Endothelial cell (in vitro differentiated cells): ENCODE data around the gene MAP3K12. TPM values are rescaled to one million over a fixed set of nuclear protein-coding genes. Genes with fewer than 3 reads are reported as not detected.

Experiments
- DNase-seq: peaks from one replicate; pipeline ENCODE4 v3.0.0; 2021; ENCODE audit warnings: low spot score
- H3K27ac Mint-ChIP-seq: one replicate; pipeline ENCODE4 v1.8.0; 2021; ENCODE audit warnings: mixed read lengths, inconsistent platforms; ENCODE audit not compliant: unreplicated experiment
- H3K27me3 Mint-ChIP-seq: one replicate; pipeline ENCODE4 v1.8.0; 2021; ENCODE audit warnings: mild to moderate bottlenecking, moderate library complexity, mixed read lengths, inconsistent platforms; ENCODE audit not compliant: unreplicated experiment
- H3K36me3 Mint-ChIP-seq: one replicate; pipeline ENCODE4 v1.8.0; 2021; ENCODE audit warnings: mild to moderate bottlenecking, low read depth, mixed read lengths, inconsistent platforms; ENCODE audit not compliant: unreplicated experiment
- H3K4me1 Mint-ChIP-seq: one replicate; pipeline ENCODE4 v1.8.0; 2021; ENCODE audit warnings: mild to moderate bottlenecking, mixed read lengths, inconsistent platforms; ENCODE audit not compliant: unreplicated experiment
- H3K4me3 Mint-ChIP-seq: one replicate; pipeline ENCODE4 v1.8.0; 2021; ENCODE audit warnings: mild to moderate bottlenecking, mixed read lengths, inconsistent platforms; ENCODE audit not compliant: unreplicated experiment
- H3K9me3 Mint-ChIP-seq: one replicate; pipeline ENCODE4 v1.8.0; 2021; ENCODE audit warnings: mixed read lengths, inconsistent platforms; ENCODE audit not compliant: unreplicated experiment
- total RNA-seq: library from RNA; stranded (reverse); fragmentation: NEBNext Ultra II Directional; extraction: Animal tissue kit (Norgen Biotek cat#: 25700); gene quantifications from one replicate; pipeline ENCODE4 v1.2.1, GENCODE V29; 2021; ENCODE audit not compliant: unreplicated experiment
- TF ChIP-seq, protein P1 (sequence below): fragments of 200-600 bp; sonication (generic); IDR thresholded peaks from one replicate; pipeline ENCODE4 v1.5.0; 2021; ENCODE audit warnings: antibody characterized with exemption; ENCODE audit not compliant: unreplicated experiment

MAP3K12 gene
- total RNA-seq, 1 donor from 2014 or later, result 20.9 TPM

GRCh38 chr12:53478865-53479264 lies 20.4 kb downstream of the MAP3K12 start:
- Mint-ChIP-seq H3K36me3 (peaks cover 46% of the 10 kb centered on the region), H3K27ac (no peak overlapping the region)

DNA sequence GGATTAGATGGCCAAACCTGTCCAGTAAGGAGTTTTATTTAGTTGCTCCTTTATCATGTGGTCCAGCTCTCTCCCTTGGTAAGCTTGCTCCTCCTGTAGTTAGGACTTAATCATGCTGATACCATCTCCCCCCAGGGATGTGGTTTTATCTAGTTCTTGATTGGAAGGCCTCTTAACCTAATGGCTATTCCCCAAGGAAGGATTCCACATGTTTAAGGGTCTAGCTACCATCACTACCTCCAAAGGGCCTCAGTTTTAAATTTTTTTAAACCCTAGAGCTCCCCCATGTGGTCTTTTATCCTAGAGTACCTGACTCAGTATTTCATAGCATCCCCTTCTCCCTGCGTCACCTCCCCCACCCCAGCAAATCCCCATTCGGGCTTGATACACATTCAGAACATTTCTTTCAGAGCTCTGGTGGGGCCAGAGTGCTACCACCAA lies 22.5 kb downstream of the MAP3K12 start:
- TF ChIP-seq, protein P1, sequence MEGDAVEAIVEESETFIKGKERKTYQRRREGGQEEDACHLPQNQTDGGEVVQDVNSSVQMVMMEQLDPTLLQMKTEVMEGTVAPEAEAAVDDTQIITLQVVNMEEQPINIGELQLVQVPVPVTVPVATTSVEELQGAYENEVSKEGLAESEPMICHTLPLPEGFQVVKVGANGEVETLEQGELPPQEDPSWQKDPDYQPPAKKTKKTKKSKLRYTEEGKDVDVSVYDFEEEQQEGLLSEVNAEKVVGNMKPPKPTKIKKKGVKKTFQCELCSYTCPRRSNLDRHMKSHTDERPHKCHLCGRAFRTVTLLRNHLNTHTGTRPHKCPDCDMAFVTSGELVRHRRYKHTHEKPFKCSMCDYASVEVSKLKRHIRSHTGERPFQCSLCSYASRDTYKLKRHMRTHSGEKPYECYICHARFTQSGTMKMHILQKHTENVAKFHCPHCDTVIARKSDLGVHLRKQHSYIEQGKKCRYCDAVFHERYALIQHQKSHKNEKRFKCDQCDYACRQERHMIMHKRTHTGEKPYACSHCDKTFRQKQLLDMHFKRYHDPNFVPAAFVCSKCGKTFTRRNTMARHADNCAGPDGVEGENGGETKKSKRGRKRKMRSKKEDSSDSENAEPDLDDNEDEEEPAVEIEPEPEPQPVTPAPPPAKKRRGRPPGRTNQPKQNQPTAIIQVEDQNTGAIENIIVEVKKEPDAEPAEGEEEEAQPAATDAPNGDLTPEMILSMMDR, result peak; percentile 26
- no peak overlapping the region for H3K27ac Mint-ChIP-seq
- peaks cover 40% of the 10 kb centered on the region for H3K36me3 Mint-ChIP-seq
- no peaks in the 10 kb centered on the region for H3K9me3 Mint-ChIP-seq
- DNase-seq, result peak; percentile 30
- peaks cover 1% of the 10 kb centered on the region for H3K27me3 Mint-ChIP-seq
- H3K4me1 Mint-ChIP-seq, result peaks cover 8% of the 10 kb centered on the region
- peak overlapping the region; percentile 52 for H3K4me3 Mint-ChIP-seq

More at GRCh38 chr12:53478865-53479264, 20.4 kb downstream of the MAP3K12 start:
- Mint-ChIP-seq H3K4me3 (no peak overlapping the region), H3K27me3 (peaks cover 8% of the 10 kb centered on the region), H3K4me1 (peaks cover 7% of the 10 kb centered on the region), H3K9me3 (no peaks in the 10 kb centered on the region)
- DNase-seq, result no peak
- TF ChIP-seq, protein P1, result no peak

- Mint-ChIP-seq H3K36me3 (peaks cover 48% of the 10 kb centered on the region), H3K4me1 (peaks cover 11% of the 10 kb centered on the region), H3K9me3 (no peaks in the 10 kb centered on the region), H3K27ac (no peak overlapping the region), H3K27me3 (no peaks in the 10 kb centered on the region), H3K4me3 (peak overlapping the region; percentile 11)
- DNase-seq, result no peak
- TF ChIP-seq, protein P1, result no peak
Observed at GRCh38 chr12:53474819-53475218, 24.4 kb downstream of the MAP3K12 start.

GRCh38 chr12:53474077-53474476 lies 25.2 kb downstream of the MAP3K12 start:
- TF ChIP-seq, protein P1, result no peak
- Mint-ChIP-seq H3K27ac (no peak overlapping the region), H3K9me3 (no peaks in the 10 kb centered on the region), H3K4me3 (no peak overlapping the region), H3K4me1 (peaks cover 11% of the 10 kb centered on the region), H3K36me3 (peaks cover 45% of the 10 kb centered on the region), H3K27me3 (no peaks in the 10 kb centered on the region)
- no peak for DNase-seq

- DNase-seq, result no peak
- Mint-ChIP-seq H3K36me3 (peaks cover 61% of the 10 kb centered on the region), H3K27ac (peak overlapping the region; percentile 21), H3K27me3 (no peaks in the 10 kb centered on the region), H3K4me1 (peaks cover 11% of the 10 kb centered on the region), H3K4me3 (no peak overlapping the region), H3K9me3 (no peaks in the 10 kb centered on the region)
- TF ChIP-seq, protein P1, result no peak
Observed at GRCh38 chr12:53472056-53472582, 27.1 kb downstream of the MAP3K12 start.
